GM06990 (cell line): Measurements from ENCODE around the gene ILF2.
A peak's percentile ranks its signal among the peaks of the same experiment; 100 is the strongest.

ENCODE experiments used
- DNase-seq: peaks from one replicate; pipeline ENCODE4 v3.0.0-alpha.2; 2011; ENCODE audit not compliant: insufficient read length; ENCODE audit errors: extremely low read depth
- H3K27me3 ChIP-seq: replicated peaks from 2 replicates; pipeline ENCODE4 v1.6.0; 2011; ENCODE audit warnings: low read length; ENCODE audit not compliant: control insufficient read depth, insufficient read depth
- H3K36me3 ChIP-seq: 2 replicates; pipeline ENCODE4 v1.5.1; 2011; ENCODE audit warnings: low read length; ENCODE audit not compliant: control insufficient read depth, insufficient read depth
- H3K4me3 ChIP-seq: replicated peaks from 2 replicates; pipeline ENCODE4 v1.5.1; 2011; ENCODE audit warnings: low read depth, mild to moderate bottlenecking, control low read depth, low read length
- CTCF ChIP-seq: IDR thresholded peaks from 2 replicates; pipeline ENCODE4 v1.5.1; 2011; ENCODE audit warnings: low read length, control low read depth, mild to moderate bottlenecking, inconsistent platforms; ENCODE audit not compliant: insufficient read depth, poor library complexity, severe bottlenecking

Gene ILF2

GRCh38 chr1:153658400-153659174 is 12.2 kb downstream of the ILF2 start, which contains the start of gene SNAPIN:
Gene SNAPIN (plus strand): TSS chr1:153658703. CDS start chr1:153658744, 41 bp downstream.
- peak; percentile 94 for DNase-seq

GRCh38 chr1:153655333-153655732 is 15.5 kb downstream of the ILF2 start:
- no peak overlapping the region for H3K4me3 ChIP-seq
- no peaks in the 10 kb centered on the region for H3K27me3 ChIP-seq
- no peak for DNase-seq
- H3K36me3 ChIP-seq = no peaks in the 10 kb centered on the region
- no peak for TF ChIP-seq CTCF

More at GRCh38 chr1:153658400-153659174, 12.2 kb downstream of the ILF2 start, which contains the start of gene SNAPIN:
- TF ChIP-seq CTCF = no peak
- Histone ChIP-seq H3K27me3 (no peaks in the 10 kb centered on the region), H3K4me3 (peak within 1 kb of the TSS; percentile 85), H3K36me3 (peaks cover 16% of the 10 kb centered on the region)

- no peaks in the 10 kb centered on the region for H3K27me3 ChIP-seq
- no peaks in the 10 kb centered on the region for H3K36me3 ChIP-seq
- no peak overlapping the region for H3K4me3 ChIP-seq
- no peak for DNase-seq
- TF ChIP-seq CTCF = no peak
Measured at GRCh38 chr1:153652805-153653500, 17.8 kb downstream of the ILF2 start.

GRCh38 chr1:153651771-153652170 is 19.0 kb downstream of the ILF2 start:
- Histone ChIP-seq H3K36me3 (peaks cover 3% of the 10 kb centered on the region), H3K4me3 (no peak overlapping the region), H3K27me3 (no peaks in the 10 kb centered on the region)
- no peak for TF ChIP-seq CTCF
- no peak for DNase-seq

- Histone ChIP-seq H3K27me3 (no peaks in the 10 kb centered on the region), H3K4me3 (no peak overlapping the region), H3K36me3 (peaks cover 13% of the 10 kb centered on the region)
- no peak for DNase-seq
- TF ChIP-seq CTCF = no peak
Measured at GRCh38 chr1:153649863-153650235, 20.9 kb downstream of the ILF2 start.
